ENCODE data around the gene HK2.

GRCh38 chr2:74861531-74861930 lies 27.6 kb downstream of the HK2 start:
- TF ChIP-seq CTCF (IDR thresholded peaks at IDR 0.05; ENCODE audit: low read length) (no peak), EZH2 (IDR thresholded peaks at IDR 0.05; ENCODE audit: borderline replicate concordance, low read length) (no peak)
